ENCODE results near the gene SMCHD1. TPM values are rescaled to one million over a fixed set of nuclear protein-coding genes. Genes with fewer than 3 reads are reported as not detected.

Gene SMCHD1
- total and polyA plus RNA-seq, 2 experiments from 2014 or later = 7.7 to 39.0 TPM

GRCh38 chr18:2840521-2840920, 185.0 kb downstream of the SMCHD1 start (continued):
- no peak for TF ChIP-seq EZH2 (IDR thresholded peaks at IDR 0.05; ENCODE audit: low read depth, unreplicated experiment)
- TF ChIP-seq NANOG (IDR thresholded peaks at IDR 0.05; ENCODE audit: borderline replicate concordance) = no peak
- TF ChIP-seq EZH2phosphoT487 (IDR thresholded peaks at IDR 0.05; ENCODE audit: unreplicated experiment) = no peak
- TF ChIP-seq JUNB (IDR thresholded peaks at IDR 0.05; ENCODE audit: unreplicated experiment) = no peak
- no peak for TF ChIP-seq CREB1 (CRISPR knock-in tag; IDR thresholded peaks at IDR 0.05; ENCODE audit: low read depth)
- TF ChIP-seq ETS1 (IDR thresholded peaks at IDR 0.05) = no peak

GRCh38 chr18:2843146-2843545, 187.6 kb downstream of the SMCHD1 start:
- TF ChIP-seq ETS1 (IDR thresholded peaks at IDR 0.05) = no peak
- Mint-ChIP-seq H3K36me3 (ENCODE audit: low read depth) (no peaks in the 10 kb centered on the region; the same call in 1 of the 3 replicates), H3K9me3 (peaks cover 3% of the 10 kb centered on the region; the same call in 1 of the 3 replicates), H3K4me1 (peaks cover 5% of the 10 kb centered on the region), H3K4me3 (no peak overlapping the region), H3K27me3 (ENCODE audit: insufficient read depth, low read depth, poor library complexity) (peaks cover 51% of the 10 kb centered on the region), H3K27ac (no peak overlapping the region)
- Histone ChIP-seq H3F3A (replicated peaks; ENCODE audit: low read depth) (peaks cover 2% of the 10 kb centered on the region; the same call in 1 of the 2 replicates), H3K4me2 (no peak overlapping the region), H3K4me1 (ENCODE audit: insufficient read depth) (peaks cover 2% of the 10 kb centered on the region), H4K20me1 (replicated peaks; ENCODE audit: insufficient read depth) (no peaks in the 10 kb centered on the region), H3K27ac (ENCODE audit: low read depth) (no peak overlapping the region), H3K79me2 (replicated peaks; ENCODE audit: insufficient read depth) (no peaks in the 10 kb centered on the region), H3K36me3 (ENCODE audit: insufficient read depth) (no peaks in the 10 kb centered on the region), H3K27me3 (ENCODE audit: insufficient read depth) (peaks cover 55% of the 10 kb centered on the region), H3K9me2 (ENCODE audit: insufficient read depth) (no peaks in the 10 kb centered on the region), H3K4me3 (no peak overlapping the region), H2AFZ (no peak overlapping the region)
- no peak for ATAC-seq
- no peak for DNase-seq (ENCODE audit: low spot score)

- H3K27me3 ChIP-seq (ENCODE audit: insufficient read depth) = peaks cover 75% of the 10 kb centered on the region
- H3K36me3 ChIP-seq (ENCODE audit: insufficient read depth) = no peaks in the 10 kb centered on the region
- peaks cover 7% of the 10 kb centered on the region for H3K4me1 ChIP-seq (ENCODE audit: insufficient read depth)
- H3K79me2 ChIP-seq (replicated peaks; ENCODE audit: insufficient read depth) = no peaks in the 10 kb centered on the region
- no peaks in the 10 kb centered on the region; the same call in 2 of the 3 replicates for H3K9me3 Mint-ChIP-seq
- H3K27me3 Mint-ChIP-seq (ENCODE audit: insufficient read depth, low read depth, poor library complexity) = peaks cover 57% of the 10 kb centered on the region
- H3K27ac Mint-ChIP-seq = no peak overlapping the region
- H3K4me3 Mint-ChIP-seq = no peak overlapping the region
- ATAC-seq = no peak
- no peak overlapping the region for H3K4me2 ChIP-seq
- H3K27ac ChIP-seq (ENCODE audit: low read depth) = no peak overlapping the region
- no peaks in the 10 kb centered on the region for H4K20me1 ChIP-seq (replicated peaks; ENCODE audit: insufficient read depth)
- H3K36me3 Mint-ChIP-seq (ENCODE audit: low read depth) = no peaks in the 10 kb centered on the region; the same call in 2 of the 3 replicates
- peaks cover 5% of the 10 kb centered on the region; the same call in 1 of the 2 replicates for H3F3A ChIP-seq (replicated peaks; ENCODE audit: low read depth)
- H3K9me2 ChIP-seq (ENCODE audit: insufficient read depth) = no peaks in the 10 kb centered on the region
- H3K4me1 Mint-ChIP-seq = peaks cover 5% of the 10 kb centered on the region
- H2AFZ ChIP-seq = no peak overlapping the region
- no peak overlapping the region for H3K4me3 ChIP-seq
- no peak for DNase-seq (ENCODE audit: low spot score)
- no peak for TF ChIP-seq ZNF114 (CRISPR knock-in tag; IDR thresholded peaks at IDR 0.05)
- no peak for TF ChIP-seq EZH2 (IDR thresholded peaks at IDR 0.05; ENCODE audit: low read depth, unreplicated experiment)
- TF ChIP-seq CREB1 (CRISPR knock-in tag; IDR thresholded peaks at IDR 0.05; ENCODE audit: low read depth) = no peak
- TF ChIP-seq POLR2AphosphoS5 (IDR thresholded peaks at IDR 0.05; ENCODE audit: low read depth) = no peak
- no peak for TF ChIP-seq ETS1 (IDR thresholded peaks at IDR 0.05)
- TF ChIP-seq ZNF331 (CRISPR knock-in tag; IDR thresholded peaks at IDR 0.05; ENCODE audit: low read depth) = no peak
- TF ChIP-seq ZNF462 (CRISPR knock-in tag; IDR thresholded peaks at IDR 0.05) = no peak
- no peak for TF ChIP-seq NANOG (IDR thresholded peaks at IDR 0.05; ENCODE audit: borderline replicate concordance)
- TF ChIP-seq JUNB (IDR thresholded peaks at IDR 0.05; ENCODE audit: unreplicated experiment) = no peak
Observed at GRCh38 chr18:2845172-2845571, 189.6 kb downstream of the SMCHD1 start.
